ENCODE data around the gene SPTLC2.
"Not testable (repeated sequence)": the region's sequence is repeated elsewhere in the genome, so short reads cannot be mapped to it uniquely, and the experiment has no call there.

Gene SPTLC2

DNA sequence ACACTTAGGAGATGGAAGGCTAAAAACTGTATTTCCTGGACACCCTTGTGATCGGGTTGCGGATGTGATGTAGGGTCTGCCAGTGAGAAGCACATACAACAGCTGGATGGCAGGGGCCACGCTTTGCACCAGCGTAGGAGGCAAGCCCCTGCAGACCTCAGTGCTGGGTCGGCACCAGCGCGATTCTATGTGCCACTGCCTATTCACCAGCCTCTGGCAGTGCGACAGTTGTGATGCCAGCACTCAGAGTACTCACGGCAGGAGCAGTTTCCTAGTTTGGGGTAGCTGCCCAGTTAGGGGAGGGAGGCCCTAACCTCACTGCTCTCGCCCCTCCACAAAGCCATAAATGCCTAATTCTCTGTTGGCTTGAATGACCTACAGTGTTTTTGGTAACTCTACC is 31.6 kb downstream of the SPTLC2 start:
- no peak for DNase-seq

DNA sequence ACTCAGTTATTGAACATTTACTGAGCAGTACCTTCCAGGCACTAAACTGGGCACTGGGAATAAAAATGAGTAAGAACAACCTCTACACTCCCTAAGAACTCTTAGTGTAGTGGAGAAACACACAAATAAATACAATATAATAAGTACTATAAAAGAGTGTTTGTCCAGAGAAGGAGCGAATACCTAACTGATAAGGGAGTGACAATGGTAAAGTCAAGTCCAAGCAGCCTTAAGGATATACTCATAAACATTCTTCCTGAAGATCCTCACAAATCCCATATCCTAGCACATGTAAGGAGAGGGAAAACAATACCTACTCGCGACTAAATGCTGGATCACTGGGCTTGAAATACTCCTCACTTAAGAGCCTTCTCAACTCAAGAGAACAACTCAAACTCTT is 32.8 kb downstream of the SPTLC2 start:
- DNase-seq, result no peak

DNA sequence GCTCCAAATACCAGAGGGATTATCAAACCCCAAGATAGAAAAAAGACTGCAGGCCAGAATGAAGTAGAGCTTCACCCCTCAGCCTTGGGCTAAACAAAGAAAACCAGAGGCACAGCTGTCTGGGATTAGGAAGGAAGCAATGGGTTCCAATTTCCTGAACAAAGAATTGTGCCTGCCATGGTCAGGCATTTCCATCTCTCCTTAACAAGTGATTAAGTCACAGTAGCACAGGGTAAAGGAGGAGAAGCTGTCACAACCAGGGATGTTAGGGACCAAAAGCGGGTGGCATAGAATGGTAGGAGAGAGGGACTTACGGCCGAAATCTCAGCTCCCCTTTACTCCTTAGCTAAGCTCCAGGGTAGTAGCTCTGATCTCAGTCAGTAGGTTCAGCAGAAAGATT is 33.9 kb downstream of the SPTLC2 start:
- no peak for DNase-seq

DNA sequence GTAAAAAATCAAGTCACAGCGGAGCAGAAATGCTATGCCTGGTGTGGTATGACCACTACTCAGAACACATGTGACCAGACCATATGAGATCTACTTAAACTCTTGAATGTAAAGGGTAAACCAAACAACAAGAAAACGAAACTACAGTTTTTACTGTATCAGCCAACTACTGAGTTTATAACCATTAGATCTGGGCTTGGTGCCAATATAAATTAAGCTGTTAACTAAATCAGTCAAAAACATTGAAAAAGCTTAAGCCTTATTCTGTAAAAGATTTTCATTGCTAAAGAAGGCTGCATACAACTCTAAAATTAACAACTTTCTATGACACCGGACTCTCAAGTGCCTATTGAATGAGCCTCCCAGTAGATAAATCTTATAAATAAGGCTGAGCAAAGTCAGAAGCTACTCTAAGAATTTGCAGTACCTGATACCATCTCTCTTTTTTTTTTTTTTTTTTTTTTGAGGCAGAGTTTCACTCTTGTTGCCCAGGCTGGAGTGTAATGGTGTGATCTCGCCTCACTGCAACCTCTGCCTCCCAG is 35.4 kb downstream of the SPTLC2 start:
- DNase-seq, result no peak

DNA sequence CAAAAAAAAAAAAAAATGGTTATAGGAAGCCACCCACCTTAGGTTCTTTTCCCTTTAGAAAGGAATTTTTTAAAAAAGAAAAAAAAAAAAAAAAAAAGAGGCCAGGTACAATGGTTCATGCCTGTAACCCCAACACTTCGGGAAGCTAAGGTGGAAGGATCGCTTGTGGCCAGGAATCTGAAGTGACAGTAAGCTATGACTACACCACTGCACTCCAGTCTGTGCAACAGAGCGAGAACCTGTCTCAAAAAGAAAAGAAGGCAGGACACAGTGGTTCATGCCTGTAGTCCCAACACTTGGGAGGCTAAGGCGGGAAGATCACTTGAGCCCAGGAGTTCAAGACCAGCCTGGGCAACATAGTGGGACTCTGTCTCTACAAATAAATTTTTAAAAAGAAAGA is 36.0 kb downstream of the SPTLC2 start:
- no peak for DNase-seq

DNA sequence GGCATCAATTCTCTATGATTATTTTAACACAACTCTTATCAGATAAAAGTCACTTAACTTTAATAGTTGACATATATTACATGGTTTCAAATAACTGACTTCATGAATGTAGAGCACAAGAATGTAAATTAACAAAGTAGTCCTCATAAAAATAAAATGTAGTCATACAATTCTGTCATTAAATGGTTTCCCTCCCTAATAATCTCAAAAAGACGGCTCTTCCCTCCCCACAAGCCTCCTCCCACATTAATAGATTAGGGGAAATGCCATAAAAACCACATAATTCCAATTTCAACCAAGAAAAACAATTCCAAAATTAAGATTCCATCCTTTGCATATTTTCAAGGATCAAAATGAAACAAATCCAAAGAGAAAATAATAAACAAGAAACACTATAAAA is 36.7 kb downstream of the SPTLC2 start:
- no peak for DNase-seq

DNA sequence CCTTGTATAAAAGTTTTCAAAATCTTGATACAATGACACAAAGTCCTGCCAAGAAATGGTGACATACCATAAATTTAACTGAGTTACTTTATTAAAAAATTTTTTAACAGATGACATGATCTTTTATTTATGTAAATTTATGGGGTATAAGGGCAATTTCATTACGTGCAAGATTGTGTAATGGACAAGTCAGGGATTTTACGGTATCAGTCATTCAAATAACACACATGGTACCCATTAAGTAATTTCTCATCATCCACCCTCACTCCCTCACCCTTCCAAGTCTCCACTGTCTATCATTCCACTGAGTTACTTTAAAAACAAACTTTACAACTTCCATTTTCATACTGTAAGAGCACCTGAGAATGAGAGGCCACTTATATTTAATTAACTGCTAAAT is 37.4 kb downstream of the SPTLC2 start:
- no peak for DNase-seq

DNA sequence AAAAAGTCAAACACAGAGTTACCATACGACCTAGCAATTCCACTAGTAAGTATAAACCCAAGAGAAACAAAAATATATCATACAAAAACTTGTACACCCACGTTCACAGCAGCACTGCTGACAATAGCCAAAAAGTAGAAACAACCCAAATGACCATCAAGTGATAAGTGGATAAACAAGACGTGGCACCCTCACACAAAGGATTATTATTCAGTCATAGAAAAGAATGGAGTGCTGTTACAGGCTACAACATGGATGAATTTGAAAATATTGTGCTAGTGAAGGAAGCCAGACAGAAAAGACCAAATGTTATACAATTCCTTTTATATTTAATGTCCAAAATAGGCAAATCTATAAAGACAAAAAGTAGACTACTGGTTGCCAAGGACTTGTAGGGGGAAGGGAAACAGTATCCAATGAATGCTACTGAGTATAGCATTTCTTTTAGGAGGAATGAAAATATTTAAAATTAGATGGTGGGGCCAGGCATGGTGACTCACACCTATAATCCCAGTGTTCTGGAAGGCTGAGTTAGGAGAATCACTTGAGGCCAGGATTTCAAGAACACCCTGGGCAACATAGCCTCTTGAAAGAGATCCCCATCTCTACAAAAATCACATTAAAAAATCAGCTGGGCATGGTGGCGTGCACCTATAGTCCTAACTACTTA is 41.9 kb downstream of the SPTLC2 start:
- DNase-seq, result no peak

DNA sequence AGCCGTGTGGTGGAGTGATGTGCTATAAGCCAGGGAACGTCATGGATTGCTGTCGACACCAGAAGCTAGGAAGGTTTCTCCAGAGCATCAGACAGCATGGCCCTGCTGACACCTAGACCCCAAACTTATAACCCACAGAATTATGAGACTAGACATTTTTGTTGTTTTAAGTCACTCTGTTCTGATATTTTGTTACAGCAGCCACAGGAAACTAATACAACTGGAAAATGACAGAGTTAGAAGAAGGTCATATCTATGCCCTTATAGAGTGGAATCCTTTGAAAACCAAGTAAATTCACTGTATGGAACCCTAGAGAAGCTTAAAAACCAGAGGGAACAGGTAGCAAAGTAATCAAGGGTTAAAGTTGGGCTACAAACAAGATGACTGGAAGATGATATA is 42.5 kb downstream of the SPTLC2 start:
- no peak for DNase-seq

DNA sequence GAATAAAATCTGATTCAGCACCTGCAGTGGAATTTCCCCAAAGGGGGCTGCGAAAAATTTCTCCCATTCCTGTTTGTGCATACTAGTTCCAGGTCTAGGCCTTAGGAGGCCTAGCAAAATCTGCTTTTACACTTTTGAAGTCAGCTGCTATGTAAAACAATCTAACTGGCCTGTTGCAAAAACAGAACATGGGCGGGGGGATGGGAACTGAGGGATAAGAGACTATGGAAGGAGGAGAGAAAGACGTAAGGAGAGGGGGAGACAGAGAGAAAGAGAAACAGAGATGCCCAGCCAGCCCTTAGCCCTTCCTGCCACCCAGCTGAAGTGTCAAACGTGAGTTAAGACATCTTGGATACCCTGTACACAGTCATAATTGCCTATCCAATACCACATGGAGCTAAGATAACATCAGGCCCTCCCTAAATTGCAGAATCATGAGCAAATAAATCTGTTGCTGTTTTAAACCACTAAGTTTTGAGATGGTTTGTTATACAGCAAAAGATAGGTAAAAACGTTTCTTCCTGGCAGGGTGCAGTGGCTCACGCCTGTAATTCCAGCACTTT is 45.6 kb downstream of the SPTLC2 start:
- no peak for DNase-seq

DNA sequence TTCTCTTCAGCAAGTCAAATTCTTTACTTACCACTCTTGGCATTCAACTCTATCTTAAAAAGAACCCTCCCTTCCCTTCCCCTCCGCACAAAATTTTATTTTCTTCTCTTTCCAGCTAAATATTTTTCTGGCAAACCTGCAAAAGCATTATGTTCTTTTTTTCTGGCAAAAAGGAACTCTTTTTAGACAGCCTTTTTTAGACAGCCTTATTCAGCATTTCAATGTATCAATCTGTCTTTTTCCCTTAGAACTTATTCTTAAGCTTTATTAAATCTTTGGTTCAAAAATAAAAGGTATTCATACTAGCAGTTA is 50.5 kb downstream of the SPTLC2 start:
- DNase-seq, result no peak

DNA sequence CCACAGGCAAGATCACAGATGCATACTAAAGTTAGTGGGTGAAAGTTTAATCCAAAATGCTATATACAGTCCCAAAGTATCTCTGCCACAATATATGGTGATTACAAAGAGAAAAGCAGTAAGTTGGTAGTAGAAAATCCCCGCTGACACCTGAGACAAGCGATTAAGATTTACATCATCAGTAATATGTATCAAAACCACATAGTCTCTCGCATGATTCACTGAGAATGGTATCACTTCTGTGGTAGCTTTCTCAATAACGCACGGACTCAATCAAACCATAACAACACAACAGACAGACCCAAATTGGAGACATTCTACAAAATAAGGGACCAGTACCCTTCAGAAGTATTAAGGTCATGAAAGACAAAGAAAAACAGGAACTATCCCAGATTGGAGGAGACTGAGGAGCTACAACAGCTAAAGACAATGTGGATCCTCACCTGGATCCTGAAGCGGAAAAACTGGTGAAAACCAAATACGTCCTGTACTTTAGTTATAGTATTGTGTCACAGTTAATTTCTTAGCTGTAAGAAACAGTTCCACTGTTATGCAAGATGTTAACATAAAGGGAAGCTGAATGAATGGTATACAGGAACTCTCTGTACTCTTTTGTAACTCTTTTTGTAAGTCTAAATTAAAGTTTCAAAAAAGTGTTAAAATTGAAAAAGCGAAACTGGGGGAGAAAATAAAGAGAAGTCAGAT is 51.0 kb downstream of the SPTLC2 start:
- no peak for DNase-seq

DNA sequence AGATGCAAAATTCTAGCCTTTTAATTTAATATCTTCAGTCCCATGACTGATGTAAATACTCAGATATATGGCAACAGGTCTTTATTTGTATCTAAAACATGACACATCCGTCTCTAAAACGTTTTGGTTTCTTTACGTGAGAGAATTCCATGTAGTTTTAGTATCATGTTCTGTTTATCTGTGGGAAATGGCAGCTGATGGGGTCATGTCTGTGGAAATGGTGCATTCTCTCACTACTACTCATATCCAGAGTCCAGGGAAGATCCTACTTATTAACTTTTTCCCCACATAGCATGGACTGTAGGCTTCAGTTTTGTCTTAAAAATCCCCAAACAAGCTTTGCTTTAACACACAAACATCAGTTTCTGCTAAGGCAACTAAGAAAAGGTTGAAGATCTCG is 53.8 kb downstream of the SPTLC2 start:
- no peak for DNase-seq

DNA sequence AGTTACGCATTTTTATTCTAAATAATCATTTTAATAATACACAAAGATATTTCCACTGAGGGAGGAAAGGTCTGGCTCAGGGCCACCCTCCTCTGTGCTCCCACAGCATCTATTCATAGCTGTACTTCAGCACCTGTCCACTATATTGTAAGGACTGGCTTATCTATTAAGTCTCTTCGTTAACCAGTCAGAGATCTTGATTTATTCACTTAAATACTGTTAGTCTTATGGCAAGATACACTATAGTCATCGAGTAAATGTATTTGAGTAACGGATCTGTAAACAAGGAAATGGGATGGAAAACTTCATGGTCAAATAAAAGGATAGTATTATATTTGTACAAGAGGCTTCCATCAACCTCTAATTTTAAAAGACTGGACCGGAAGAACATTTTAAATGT is 54.6 kb downstream of the SPTLC2 start:
- no peak for DNase-seq

DNA sequence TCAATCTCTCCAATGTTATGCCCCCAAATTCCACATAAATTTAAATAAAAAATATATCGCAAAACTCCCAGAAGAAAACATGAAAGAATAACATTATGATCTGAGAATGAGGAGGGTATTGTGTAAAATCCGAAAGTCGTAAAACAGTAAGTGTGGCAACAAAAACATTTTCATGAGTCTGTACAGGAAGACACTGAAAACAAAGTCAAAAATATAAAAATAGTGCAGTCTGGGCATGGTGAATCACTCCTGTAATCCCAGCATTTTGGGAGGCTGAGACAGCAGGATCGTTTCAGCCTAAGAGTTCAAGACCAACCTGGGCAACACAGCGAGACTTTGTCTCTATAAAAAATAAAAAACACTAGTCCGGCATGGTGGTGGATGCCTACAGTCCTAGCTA is 57.1 kb downstream of the SPTLC2 start:
- no peak for DNase-seq

DNA sequence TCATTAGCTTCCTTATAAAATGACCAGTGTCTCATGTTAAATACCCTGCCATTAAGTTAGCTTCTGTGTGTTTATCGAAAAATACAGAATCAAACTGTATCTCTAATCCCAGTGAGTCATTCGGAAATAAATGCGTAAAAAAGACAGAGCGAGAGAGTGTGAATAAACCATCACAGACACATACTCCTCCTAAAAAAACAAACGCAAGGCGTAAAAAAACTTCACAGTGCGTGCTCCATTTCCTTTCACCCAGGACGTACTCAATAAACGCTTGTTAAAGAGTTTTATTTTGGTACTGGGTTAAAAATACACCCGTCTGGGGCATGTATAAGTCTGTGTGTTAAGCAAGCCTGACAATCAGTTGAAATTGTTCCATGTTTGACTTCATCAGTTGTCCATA is 59.0 kb downstream of the SPTLC2 start:
- no peak for DNase-seq

DNA sequence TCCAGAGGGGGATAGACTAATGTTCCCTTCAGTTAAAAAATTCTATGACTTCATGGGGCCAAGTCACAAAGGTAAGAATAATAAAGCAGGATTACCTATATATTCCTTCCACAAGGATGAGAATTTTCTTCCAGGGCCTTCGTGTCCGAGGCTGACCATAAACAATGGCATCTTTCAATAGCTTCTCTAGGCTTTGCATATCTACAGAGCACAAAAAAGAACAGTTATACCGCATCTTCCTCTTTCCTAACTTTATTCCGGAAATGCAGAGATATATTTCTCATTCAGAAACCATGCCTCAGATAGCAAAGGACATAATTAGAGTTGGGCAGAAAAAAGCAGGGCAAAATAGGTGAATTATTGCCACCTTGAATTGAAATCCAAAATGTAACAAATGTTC is 59.5 kb downstream of the SPTLC2 start:
- no peak for DNase-seq

DNA sequence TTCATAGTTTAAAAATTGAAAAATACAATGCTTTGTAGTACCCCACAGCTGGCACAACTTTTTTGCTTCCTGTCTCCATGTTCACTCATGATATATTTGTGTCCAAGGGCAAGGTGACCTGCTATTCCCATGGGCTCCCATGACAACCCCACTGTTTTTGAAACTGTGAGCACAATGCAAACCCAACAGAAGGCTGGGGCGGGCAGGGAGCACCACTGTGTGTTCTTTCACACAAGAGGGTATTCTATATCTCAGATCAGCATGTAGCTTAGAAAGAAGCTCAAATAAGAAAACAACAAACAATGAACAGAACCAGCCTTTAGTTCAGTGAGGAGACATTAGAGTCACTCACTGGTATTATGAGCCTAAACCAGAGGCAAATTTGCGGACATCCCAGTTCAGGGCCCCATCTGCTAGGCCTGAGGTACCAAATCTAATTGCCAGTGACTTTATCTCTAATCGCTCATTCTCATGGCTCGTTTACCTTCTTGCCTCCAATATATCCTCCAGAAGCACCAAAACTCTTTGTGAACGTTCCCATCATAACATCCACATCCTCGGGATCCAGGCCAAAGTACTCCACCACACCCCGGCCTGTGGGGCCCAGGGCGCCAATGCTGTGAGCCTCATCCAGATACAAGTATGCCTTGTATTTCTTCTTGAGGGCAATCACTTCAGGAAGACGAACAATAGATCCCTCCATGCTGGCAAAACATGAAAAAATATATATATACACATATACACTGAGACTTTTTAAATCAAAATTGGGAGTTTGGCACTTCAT is 61.4 kb downstream of the SPTLC2 start:
- no peak for DNase-seq

DNA sequence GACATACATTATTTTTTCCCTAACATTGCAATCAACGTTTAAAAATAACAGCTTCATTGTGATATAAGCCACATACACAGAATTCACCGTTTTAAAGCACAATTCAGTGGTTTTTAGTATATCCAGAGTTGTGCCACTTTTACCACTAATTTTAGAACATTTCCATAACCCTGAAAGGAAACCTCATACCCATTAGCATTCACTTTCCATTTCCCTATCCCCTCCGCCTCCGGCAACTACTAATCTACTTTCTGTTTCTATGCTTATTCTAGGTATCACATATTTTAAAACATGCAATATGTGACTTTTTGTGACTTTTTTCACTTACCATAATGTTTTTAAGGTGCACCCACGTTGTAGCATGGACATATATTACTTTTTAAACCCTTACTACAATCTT is 62.2 kb downstream of the SPTLC2 start:
- no peak for DNase-seq

DNA sequence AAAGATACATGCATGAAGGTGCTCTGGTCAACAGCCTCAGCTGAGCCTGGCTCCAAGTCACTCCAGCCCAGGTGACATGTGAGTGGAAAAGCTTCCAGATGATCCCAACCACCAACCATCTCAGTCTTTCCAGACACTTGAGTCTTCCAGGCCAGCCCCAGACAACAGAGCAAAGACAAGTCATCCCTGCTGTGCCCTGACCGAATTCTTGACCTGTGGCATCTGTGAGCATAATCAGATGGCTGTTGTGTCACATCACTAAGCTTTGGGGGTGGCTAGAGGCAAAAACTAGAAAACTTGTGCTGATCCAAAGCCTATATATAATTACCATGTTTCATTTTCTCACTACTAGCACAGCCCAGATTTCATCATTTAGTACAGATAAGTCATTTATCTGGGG is 67.0 kb downstream of the SPTLC2 start:
- DNase-seq, result no peak

DNA sequence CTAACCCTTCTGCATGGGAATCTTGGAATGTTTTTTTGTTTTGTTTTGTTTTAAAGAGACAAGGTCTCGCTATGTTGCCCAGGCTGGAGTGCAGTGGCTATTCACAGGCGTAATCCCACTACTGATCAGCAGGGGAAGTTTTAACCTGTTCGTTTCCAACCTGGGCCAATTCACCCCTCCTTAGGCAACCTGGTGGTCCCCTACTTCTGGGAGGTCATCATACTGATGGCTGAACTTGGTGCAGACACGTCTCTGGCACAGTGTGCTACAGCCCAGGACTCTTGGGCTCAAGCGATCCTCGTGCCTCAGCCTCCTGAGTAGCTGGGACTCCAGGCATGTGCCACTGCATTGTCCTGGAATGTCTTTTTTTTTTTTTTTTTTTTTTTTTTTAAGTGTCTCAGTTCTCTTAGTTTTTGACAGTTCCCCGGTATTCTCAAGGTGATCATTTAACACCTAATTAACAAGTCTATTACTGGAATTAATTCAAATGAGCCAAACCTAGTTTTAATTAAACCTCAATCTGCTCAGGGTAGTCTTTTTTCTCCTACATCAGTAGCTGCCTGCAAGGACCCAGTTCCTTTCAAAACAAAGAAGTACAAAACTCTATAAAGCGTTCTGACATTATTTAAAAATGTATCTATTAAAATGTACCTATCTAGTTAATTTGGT is 68.8 kb downstream of the SPTLC2 start:
- DNase-seq, result no peak

DNA sequence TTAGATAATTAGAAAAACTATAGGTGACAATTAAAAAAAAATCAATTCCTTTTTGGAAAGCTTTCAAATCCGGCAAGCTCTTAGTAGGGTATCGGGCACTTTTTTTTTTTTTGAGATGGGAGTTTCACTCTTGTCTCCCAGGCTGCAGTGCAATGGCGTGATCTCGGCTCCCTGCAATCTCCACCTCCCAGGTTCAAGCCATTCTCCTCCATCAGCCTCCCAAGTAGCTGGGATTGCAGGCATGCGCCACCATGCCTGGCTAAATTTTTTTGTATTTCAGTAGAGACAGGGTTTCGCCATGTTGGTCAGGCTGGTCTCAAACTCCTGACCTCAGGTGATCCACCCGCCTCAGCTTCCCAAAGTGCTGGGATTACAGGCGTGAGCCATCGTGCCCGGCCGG is 71.3 kb downstream of the SPTLC2 start:
- not testable (repeated sequence) for DNase-seq

DNA sequence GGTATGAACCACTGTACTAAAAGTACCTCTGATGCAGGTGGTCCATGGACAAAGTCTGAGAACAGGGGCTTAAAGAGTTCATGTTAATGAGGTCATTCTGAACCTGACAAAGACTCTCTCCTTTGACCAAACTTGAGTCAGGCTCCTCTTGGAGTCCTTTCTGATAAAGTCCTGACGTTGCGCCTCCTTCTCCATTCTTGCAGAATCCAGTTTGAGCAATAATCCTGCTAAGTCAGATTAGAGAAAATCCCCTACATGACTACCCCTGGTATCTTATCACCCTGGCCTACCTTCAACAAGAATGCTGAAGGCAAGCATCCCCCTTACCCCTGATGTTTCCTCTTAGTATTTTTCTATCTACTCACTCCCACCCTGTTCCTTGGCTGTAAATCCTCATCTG is 71.9 kb downstream of the SPTLC2 start:
- DNase-seq, result no peak
